SIG-M5 (cell line): ENCODE results near the gene SMCO4.
A peak's percentile ranks its signal among the peaks of the same experiment; 100 is the strongest.
"Not testable (repeated sequence)": the region's sequence is repeated elsewhere in the genome, so short reads cannot be mapped to it uniquely, and the experiment has no call there.

ENCODE experiments used
- DNase-seq: peaks from one replicate; lab custom pipeline; 2025; lab: John Stamatoyannopoulos, UW

SMCO4 gene

DNA sequence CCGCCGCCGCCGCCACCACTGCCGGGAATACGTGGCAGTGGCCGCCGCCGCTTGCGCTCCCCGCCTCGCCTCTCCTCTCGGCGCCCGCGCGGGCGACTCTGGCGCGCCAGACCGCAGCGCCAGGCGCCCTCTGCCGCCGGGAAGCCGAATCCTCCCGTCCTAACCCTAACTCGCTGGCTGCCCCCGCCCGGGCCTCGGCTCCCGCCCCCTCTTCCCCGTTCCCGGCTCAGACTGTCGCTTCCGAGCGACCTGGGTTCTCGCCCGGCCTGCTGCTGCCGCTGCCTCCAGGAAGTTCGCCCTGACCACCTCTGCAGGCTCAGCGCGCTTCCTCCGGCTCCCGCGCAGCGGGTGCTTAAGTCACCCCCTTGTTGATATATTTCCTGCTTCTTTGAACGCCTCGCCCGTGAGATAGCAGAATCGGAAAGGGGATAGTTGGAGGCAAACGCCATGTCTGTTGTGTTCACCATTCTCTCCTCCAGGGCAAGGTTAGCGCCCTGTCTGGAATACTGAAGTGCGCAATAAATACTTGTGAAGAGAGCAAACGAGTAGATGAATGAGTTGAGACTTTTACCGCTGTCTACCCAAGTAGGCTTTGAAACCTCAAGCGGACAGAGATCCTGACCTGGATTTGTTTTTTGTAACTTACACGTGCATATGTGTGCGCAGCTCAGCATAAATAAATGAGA, at the start of gene SMCO4:
Gene SMCO4, minus strand, starts transcription at position 100 of the 686 bp plus-strand sequence. CDS start 64,202 bp downstream, outside the sequence.
- DNase-seq: peak; percentile 2

DNA sequence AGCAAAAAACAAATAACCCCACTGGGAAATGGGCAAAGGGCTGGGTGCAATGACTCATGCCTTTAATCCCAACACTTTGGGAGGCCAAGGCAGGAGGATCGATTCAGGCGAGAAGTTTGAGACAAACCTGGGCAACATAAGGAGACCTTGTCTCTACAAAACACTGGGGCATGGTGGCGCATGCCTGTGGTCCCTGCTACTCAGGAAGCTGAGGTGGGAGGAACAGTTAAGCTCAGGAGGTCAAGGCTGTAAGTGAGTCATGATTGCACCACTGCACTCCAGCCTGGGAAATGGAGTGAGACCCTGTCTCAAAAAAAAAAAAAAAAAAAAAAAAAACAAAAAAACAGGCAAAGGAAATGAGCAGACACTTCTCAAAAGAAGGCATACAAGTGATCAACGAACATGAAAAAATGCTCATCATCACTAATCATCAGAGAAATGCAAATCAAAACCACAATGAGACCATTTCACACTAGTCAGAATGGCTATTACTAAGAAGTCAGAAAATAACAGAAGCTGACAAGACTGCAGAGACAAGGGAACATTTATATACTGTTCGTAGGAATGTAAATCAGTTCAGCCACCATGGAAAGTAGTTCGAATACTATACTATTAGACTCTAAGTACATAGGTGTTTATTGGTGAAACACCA, 48.2 kb upstream of the SMCO4 start:
- DNase-seq: peak; percentile 11

GRCh38 chr11:93589347-93589746, 46.2 kb upstream of the SMCO4 start:
- DNase-seq: no peak

DNA sequence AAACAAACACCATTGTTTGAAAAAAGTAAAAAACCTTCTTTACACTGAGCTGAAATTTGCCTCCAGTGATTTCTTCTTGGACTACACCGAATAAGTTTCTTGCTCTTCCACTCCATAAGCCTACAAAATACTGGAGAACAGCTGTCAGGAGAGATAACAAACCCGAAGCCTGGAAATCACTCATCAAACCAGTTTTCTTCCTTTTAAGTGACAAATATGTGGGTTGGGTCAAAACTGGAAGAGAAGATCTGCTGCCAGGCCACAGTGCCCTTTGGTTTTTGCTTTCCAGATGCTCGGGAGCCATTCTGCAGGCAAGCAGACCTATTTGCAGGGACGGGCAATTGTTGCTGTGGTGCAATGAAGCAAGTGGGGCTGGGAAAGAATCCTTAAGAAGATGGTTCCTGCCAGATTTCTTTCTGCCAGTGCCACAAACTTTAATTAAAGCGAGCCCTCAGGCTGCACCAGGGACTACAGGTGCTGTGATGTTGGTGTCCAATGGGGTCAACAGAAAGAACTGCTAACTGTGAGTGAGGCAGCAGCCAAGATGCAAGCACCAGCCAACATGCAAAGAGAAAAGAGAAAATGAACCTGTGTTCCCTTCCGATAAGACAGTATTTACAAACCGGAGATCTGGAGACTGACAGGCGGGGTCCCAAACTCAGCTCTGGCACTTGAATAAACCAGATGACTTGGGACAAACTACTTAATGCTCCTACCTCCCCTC, 44.8 kb upstream of the SMCO4 start:
- DNase-seq: no peak

GRCh38 chr11:93587425-93587824, 44.2 kb upstream of the SMCO4 start:
- not testable (repeated sequence) for DNase-seq

- no peak for DNase-seq
These were observed 42.6 kb upstream of the SMCO4 start for GRCh38 chr11:93585758-93586157.

GRCh38 chr11:93583490-93583889, 40.3 kb upstream of the SMCO4 start:
- DNase-seq: no peak

DNA sequence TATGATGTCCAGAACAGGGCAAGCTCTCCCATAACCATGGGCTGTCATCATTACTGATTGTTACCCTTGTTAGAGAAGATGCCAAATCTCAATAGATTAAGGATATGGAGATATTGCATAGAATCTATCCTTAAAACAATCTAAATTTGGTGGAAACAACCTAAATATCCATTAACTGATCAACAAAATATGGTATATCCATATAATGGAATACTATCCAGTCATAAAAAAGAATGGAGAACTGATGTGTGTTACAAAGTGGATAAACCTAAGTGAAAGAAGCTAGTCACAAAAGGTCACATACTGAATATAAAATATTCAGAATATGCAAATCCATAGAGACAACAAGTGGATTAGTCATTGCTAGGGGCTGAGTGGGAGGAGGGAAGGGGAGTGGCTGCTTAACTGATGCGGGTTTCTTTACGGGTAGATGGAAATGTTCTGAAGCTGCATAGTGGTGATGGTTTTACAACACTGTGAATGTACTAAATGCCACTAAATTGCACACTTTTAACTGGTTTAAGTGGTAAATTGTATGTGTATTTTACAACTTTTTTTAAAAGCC, 36.1 kb upstream of the SMCO4 start:
- DNase-seq: no peak

- no peak for DNase-seq
These were observed 34.1 kb upstream of the SMCO4 start for GRCh38 chr11:93577286-93577685.

- DNase-seq: not testable (repeated sequence)
These were observed 33.7 kb upstream of the SMCO4 start for GRCh38 chr11:93576870-93577269.

- DNase-seq: no peak
These were observed 31.5 kb upstream of the SMCO4 start for GRCh38 chr11:93574638-93575220.

DNA sequence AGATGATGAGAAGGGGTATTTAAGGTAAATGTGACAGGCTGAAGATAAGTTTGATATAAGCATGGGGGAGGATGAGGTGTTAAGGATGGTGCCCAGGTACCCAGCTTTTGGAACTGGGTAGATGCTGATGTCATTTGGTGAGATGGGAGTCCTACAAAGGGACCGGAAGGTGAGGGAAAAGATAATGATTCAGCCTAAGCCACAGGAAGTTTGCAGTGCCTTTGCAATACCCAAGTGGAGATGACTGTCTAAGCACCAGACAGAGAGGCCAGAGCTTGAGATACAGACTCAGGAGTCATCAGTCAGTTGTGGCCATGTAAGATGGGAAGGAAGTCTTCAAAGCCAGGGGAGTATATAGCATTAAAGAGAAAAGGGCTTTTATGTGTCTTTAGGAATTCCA, 30.0 kb upstream of the SMCO4 start:
- no peak for DNase-seq

- DNase-seq: no peak
These were observed 29.4 kb upstream of the SMCO4 start for GRCh38 chr11:93572621-93573020.

DNA sequence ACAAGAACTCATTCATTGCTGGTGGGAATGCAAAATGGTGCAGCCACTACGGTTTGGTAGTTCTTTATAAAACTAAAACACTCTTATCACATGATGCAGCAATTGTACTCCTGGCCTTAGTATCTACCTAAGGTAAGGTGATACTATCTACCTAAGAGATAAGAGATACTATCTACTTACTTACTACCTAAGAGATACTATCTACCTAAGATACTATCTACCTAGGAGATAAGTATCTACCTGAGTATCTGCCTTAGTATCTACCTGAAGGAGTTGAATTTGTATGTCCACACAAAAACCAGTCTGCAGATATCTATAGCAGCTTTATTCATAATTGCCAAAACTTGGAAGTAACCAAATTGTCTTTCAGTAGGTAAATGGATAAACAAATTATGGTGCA, 29.0 kb upstream of the SMCO4 start:
- no peak for DNase-seq

- no peak for DNase-seq
These were observed 28.4 kb upstream of the SMCO4 start for GRCh38 chr11:93571612-93572011.

GRCh38 chr11:93570759-93571413, 27.7 kb upstream of the SMCO4 start:
- DNase-seq: no peak

GRCh38 chr11:93569496-93569895, 26.3 kb upstream of the SMCO4 start:
- DNase-seq: no peak

DNA sequence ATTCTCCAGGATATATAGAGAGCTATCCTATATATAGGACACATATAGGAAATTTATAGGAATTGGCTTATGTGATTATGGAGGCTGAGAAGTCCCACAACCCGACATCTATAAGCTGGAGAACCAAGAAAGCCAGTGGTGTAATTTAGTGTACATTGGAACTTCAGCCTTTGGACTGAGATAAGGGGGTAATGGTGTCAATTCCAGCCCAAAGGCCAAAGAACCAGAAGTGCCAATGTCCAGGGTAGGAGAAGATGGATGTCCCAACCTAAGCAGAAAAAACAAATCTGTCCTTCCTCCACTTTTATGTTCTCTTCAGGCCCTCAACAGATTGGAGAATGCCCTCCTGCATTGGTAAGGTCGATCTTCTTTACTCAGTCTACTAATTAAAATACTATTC, 25.5 kb upstream of the SMCO4 start:
- DNase-seq: no peak

- no peak for DNase-seq
These were observed 24.3 kb upstream of the SMCO4 start for GRCh38 chr11:93567401-93567895.

DNA sequence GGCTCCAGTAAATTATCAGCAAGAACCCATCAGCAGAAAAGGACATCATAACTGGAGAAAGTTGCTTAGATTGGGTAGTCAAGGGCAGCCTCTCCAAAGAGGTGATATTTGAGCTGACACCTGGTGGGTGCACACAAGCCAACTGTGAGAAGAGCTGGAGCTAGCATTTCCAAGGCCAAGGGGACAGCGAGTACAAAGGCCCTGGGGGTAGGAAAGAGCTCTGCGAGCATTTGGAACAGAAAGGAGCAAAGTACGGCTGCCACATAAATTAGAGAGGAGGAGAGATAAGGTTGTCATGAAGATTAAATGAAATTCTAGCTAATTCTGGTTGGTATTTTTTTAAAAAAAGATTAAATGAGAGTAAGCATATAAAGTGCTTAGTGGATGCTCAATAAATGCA, 21.7 kb upstream of the SMCO4 start:
- DNase-seq: no peak

DNA sequence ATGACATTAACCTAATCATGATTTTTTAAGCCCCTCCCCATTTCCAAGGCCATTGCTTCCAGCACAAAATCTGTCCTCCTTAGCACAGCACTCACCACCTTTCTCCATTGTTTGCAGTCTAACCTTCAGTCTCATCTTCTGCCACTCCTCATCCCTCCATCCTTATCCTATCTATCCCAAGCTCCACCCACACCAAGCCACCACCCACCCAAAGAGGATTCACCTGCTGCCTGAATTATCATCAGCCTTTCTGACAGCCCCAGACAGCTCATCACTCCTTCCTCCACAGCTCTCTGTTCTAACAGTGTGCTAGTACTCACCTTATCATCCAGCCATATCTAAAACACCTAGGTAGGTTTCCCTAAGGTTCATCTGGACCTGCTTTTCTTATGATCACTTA, 20.7 kb upstream of the SMCO4 start:
- no peak for DNase-seq
